GM18519 (cell line): Measurements from ENCODE around the gene CATSPERZ.
"Not testable (repeated sequence)": the region's sequence is repeated elsewhere in the genome, so short reads cannot be mapped to it uniquely, and the experiment has no call there.

Experiments
- ATAC-seq: cut with Tn5 transposase; IDR thresholded peaks from one replicate; pipeline ENCODE4 v1.9.1; 2021; ENCODE audit warnings: mild to moderate bottlenecking, moderate library complexity; ENCODE audit not compliant: unreplicated experiment, low FRiP score

CATSPERZ gene

DNA sequence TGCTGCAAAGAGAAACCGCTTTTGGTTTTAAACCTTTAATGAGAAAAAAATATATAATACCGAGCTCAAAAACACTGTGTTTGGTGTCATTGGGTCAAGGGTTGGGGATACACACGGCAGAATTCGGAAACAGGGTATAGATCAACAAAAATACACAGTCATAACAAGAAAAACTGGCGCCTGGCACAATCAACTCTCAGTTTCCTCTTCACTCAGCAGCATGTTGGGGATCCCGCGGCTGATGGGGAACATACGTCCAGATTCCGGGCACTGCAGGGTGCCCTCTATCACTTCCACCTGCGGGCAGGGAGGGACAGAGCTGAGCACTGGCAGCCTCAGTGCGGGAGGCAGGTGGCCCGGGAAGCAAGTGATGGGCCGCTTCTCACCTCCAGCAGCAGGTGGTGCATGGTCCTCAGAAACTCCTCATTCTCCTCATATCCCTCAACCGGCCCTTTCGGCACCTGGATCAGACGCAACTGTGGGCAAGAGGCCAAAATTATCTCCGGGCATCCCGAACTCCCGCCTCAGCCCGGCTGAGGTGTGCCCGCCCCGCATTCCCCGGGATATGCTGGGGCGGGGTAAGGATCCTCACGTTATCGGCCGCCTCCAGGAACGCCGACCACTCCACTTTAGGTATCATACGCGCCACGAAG, 16.6 kb downstream of the CATSPERZ start:
- no peak for ATAC-seq

GRCh38 chr11:64317325-64317960, 17.3 kb downstream of the CATSPERZ start, which contains the start of gene TRMT112:
TSS of gene TRMT112 (minus strand) at chr11:64317559. CDS start at chr11:64317526, 33 bp downstream.
- ATAC-seq = peak; percentile 37

GRCh38 chr11:64317961-64318765, 18.0 kb downstream of the CATSPERZ start, which contains the start of gene PRDX5:
TSS of gene PRDX5 (plus strand) at chr11:64318121. CDS start at chr11:64318216, 95 bp downstream.
- ATAC-seq = peak; percentile 58

DNA sequence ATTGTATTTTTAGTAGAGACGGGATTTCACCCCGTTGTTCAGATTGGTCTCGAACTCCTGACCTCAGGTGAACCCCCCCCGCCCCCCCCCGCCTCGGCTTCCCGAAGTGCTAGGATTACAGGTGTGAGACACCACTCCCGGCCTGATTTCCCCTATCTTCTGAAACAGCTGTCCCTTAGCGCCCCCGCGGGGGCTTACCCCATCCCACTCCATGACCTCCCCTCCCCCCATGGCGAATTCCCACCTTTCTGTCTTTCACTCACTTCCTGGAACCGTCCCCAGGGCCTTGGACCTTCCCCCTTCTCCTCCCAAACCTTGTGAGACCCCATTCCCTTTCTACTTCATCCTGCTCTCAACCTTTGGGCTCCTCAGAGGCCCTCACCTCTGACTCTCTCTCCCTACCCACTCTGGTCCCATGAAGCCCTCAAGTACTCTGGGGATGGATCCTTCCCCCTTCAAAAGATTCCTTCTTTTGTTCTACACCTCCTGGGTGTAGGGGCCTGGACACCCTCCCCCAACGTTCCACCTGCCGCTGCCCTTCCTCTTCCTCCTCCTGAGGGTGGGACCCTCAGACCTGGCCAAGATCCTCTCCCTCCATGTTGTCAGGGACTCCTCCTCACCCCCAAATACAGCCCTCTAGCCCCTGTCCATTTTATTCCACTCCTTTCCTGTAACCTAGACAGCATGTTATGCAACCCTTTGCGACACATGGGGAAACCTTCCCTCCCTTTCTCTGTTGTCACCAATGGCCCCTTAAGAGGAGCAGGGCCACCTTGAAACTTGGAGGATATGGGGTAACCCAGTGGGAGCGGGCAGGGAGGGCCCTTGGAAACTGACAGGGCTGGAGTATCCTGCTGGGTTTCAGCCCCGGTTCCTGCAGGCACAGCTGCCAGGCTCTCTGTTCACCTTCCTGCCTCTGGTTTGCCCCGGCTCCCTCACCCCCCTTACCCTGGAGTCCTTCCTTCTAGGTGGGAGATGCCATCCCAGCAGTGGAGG, 18.9 kb downstream of the CATSPERZ start:
- ATAC-seq = no peak

DNA sequence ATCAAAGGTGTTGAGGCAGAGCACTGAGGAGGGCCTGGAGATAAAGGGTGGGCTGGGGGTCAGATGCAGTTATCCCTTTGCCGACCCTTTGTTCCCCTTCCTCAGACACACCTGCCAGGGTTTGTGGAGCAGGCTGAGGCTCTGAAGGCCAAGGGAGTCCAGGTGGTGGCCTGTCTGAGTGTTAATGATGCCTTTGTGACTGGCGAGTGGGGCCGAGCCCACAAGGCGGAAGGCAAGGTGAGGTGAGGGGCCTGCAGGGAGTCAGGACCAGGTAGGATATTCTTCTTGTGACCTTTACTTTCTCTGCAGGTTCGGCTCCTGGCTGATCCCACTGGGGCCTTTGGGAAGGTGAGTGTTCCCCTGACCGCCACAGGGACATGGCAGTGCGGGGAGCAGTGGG, 20.4 kb downstream of the CATSPERZ start:
- no peak for ATAC-seq

DNA sequence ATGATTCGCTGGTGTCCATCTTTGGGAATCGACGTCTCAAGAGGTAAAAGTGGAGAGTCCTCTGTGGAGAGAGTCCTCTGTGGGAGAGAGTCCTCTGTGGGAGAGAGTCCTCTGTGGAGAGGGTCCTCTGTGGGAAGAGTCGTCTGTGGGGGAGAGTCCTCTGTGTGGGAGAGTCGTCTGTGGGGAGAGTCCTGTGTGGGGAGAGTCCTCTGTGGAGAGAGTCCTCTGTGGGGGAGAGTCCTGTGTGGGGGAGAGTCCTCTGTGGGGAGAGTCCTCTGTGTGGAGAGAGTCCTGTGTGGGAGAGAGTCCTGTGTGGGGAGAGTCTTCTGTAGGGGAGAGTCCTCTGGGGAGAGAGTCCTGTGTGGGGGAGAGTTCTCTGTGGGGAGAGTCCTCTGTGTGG, 20.9 kb downstream of the CATSPERZ start:
- no peak for ATAC-seq

GRCh38 chr11:64321533-64321932, 21.4 kb downstream of the CATSPERZ start:
- no peak for ATAC-seq

DNA sequence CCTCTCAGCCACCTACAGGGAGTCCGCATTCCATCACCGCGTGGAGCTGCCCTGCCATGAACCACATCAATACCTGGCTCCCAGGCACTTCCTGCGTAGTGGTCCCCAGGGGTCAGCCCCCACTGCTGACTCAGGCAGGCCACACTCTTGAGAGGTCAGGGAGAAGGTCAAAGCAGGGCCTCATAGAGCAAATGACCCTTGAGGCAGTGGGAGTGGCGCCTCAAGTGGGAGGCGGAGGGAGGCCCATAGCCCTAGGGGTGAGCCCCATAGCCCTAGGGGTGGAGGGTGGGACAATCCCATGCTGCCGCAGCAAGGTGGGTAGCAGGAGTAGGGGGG, 22.7 kb downstream of the CATSPERZ start:
- ATAC-seq = no peak

- no peak for ATAC-seq
Observed at GRCh38 chr11:64323373-64323772, 23.2 kb downstream of the CATSPERZ start.

GRCh38 chr11:64323984-64324383, 23.8 kb downstream of the CATSPERZ start:
- not testable (repeated sequence) for ATAC-seq

DNA sequence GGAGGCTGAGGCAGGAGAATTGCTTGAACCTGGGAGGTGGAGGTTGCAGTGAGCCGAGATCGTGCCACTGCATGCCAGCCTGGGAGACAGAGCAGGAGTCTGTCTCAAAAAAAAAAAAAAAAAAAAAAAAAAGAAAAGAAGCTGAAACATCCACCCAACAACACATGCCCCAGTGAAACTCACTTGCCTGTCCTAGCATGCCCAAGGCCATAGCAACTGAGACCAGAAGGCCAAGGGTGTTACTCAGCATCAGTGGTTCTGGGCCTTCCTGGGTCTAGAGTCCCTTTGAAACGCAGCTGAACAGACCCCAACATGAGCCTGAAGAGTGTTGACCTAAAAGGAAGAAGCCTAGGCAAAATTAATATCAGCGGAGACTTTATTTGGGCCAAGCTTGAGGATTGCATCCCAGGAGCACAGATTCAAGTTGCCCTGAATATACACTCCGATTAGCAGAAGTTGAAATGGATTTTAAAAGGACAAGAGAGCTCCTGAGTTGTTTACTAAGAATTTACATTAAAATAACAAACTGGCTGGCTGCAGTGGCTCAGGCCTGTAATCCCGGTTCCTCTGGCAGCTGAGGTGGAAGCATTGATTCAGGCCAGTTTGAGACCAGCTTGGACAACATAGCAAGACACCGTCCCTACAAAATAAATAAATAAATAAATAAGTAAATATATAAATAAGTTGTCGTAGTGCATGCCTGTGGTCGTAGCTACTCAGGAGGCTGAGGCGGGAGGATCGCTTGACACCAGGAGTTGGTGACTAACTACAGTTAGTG, 24.7 kb downstream of the CATSPERZ start:
- no peak for ATAC-seq

DNA sequence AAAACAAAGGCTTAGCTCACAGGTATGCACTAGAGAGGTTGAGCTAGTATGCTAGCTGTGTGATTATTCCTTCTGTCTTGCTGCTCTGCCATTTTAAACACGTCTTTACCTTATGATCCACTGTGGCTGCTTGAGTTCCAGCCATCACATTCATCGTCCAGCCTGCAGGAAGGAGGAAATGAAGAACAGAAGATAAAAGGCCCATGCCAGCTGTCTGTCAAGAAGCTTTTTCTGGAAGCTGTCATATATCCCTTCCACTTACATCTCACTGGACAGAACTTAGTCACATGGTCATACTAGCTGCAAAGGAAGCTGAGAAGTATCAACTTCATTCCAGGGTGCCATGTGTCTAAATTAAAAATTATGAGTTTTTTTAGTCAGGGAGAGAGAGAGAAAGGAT, 27.2 kb downstream of the CATSPERZ start:
- ATAC-seq = no peak

DNA sequence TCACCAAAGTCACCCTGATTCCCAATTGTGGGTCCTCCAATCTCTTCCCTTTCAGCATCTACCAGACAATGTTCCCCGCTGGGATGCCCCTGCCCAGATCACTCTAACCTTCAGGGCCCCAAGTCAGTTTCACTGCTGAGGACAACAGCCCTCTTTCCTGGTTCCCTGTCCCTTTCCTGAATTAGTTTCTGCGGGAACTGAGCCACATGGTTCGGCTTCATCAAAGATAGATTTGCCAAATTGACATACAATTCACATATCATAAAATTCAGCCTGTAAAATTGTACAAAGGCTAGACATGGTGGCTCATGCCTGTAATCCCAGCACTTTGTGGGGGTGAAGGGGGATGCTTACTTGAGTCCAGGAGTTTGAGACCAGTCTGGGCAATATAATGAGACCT, 27.8 kb downstream of the CATSPERZ start:
- ATAC-seq = no peak

DNA sequence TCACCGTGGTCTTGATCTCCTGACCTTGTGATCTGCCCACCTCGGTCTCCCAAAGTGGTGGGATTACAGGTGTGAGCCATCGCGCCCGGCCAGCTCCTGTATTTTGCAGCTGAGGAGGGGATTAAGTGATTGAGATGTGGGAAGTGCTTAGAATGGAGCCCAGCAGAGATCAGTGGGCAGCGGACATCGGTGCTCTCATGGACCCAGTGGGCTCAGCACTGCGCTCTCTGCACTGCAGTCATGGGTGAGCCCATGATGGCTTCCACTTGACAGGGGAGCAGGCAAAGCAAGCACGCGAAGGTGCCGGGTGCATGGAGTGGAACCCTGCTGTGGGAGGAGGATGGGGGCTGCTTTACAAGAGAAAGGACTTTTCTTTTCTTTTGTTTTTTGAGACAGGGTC, 30.7 kb downstream of the CATSPERZ start:
- no peak for ATAC-seq

GRCh38 chr11:64331569-64332371, 31.6 kb downstream of the CATSPERZ start:
- ATAC-seq = no peak

DNA sequence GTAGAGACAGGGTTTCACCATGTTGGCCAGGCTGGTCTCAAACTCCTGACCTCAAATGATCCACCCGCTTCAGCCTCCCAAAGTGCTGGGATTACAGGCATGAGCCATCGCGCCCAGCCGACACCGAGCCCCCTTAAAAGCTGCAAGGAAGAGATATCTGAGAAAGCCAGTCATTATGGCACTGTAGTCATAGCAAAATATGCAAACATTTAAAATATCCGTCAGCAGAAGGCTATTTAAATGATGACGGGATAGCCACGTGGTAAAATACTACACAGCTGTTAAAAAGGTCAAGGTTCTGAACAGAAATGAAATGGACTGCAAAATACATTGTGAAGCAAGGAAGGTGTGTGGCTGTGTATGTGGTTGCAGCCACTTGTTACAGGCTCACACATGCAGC, 33.4 kb downstream of the CATSPERZ start:
- ATAC-seq = no peak

GRCh38 chr11:64334764-64335735, 34.9 kb downstream of the CATSPERZ start:
- ATAC-seq = peak; percentile 79
